ENCODE results near the gene CCNI. TPM values are rescaled to one million over a fixed set of nuclear protein-coding genes. Genes with fewer than 3 reads are reported as not detected.
"Not testable (repeated sequence)": the region's sequence is repeated elsewhere in the genome, so short reads cannot be mapped to it uniquely, and the experiment has no call there.

The CCNI gene
- total and polyA plus RNA-seq, 3 donors from 2014 or later = 259 to 288 (median 261) TPM

DNA sequence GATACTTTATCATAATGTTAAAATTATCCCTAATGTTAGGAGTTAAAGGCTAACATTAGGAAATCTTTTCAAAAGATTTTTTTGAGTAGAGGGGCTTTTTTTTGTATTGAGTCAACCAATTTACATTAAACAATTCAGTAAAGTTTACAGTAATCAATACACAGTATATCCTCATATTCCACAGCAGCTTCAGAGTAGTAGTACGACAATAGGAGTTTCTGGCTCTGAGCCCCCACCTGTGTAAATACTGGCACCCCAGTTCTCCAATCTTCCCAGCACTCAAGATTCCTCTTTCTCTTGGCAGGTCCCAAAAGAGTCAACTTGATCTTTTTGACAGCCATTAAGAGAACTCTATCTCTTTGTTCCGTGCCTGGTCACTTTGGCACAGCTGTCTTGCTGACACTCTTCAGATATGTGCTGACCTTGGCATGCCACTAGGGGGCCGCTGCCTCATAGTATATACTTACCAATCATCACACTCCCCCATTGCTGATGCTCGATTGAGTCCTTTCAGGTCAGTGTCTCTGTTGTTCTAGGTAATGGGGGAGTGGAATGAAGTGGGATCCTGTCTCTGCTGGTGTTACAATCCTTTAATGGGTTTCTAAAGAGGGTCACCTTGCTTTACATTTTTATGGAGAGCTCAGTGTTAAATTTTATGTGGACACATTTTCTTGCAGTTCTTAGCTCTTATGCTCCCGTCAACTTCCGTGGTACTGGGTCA, 19.5 kb upstream of the CCNI start:
- Histone ChIP-seq H3K4me1 (no peaks in the 10 kb centered on the region), H3K27ac (no peak overlapping the region), H3K27me3 (no peaks in the 10 kb centered on the region), H3K9me3 (no peaks in the 10 kb centered on the region), H3K4me3 (no peak overlapping the region), H3K36me3 (ENCODE audit: low read depth, missing control alignments) (no peaks in the 10 kb centered on the region)
- intact Hi-C loops (cut with DNase I; ENCODE audit: low total_unique reads) = no loop called here
- DNase-seq = peak; percentile 86
- 53 to 54% methylated on average over 6 of the region's 6 CpGs for WGBS, 2 donors
- TF ChIP-seq, protein P1, sequence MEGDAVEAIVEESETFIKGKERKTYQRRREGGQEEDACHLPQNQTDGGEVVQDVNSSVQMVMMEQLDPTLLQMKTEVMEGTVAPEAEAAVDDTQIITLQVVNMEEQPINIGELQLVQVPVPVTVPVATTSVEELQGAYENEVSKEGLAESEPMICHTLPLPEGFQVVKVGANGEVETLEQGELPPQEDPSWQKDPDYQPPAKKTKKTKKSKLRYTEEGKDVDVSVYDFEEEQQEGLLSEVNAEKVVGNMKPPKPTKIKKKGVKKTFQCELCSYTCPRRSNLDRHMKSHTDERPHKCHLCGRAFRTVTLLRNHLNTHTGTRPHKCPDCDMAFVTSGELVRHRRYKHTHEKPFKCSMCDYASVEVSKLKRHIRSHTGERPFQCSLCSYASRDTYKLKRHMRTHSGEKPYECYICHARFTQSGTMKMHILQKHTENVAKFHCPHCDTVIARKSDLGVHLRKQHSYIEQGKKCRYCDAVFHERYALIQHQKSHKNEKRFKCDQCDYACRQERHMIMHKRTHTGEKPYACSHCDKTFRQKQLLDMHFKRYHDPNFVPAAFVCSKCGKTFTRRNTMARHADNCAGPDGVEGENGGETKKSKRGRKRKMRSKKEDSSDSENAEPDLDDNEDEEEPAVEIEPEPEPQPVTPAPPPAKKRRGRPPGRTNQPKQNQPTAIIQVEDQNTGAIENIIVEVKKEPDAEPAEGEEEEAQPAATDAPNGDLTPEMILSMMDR (IDR thresholded peaks at IDR 0.05) = peak; percentile 59 to 83 (median 63)
- no peak for TF ChIP-seq POLR2A (IDR thresholded peaks at IDR 0.05)

GRCh38 chr4:77094496-77094895, 18.7 kb upstream of the CCNI start:
- intact Hi-C loops (cut with DNase I; ENCODE audit: low total_unique reads) = no loop called here
- TF ChIP-seq, protein P1 (IDR thresholded peaks at IDR 0.05) = no peak
- TF ChIP-seq POLR2A (IDR thresholded peaks at IDR 0.05) = no peak
- no peak for DNase-seq
- H3K4me3 ChIP-seq = no peak overlapping the region
- no peaks in the 10 kb centered on the region for H3K27me3 ChIP-seq
- no peaks in the 10 kb centered on the region for H3K4me1 ChIP-seq
- no peaks in the 10 kb centered on the region for H3K9me3 ChIP-seq
- H3K27ac ChIP-seq = no peak overlapping the region
- H3K36me3 ChIP-seq (ENCODE audit: low read depth, missing control alignments) = no peaks in the 10 kb centered on the region
- WGBS, 2 donors = 78 to 86% methylated on average over 3 of the region's 3 CpGs

DNA sequence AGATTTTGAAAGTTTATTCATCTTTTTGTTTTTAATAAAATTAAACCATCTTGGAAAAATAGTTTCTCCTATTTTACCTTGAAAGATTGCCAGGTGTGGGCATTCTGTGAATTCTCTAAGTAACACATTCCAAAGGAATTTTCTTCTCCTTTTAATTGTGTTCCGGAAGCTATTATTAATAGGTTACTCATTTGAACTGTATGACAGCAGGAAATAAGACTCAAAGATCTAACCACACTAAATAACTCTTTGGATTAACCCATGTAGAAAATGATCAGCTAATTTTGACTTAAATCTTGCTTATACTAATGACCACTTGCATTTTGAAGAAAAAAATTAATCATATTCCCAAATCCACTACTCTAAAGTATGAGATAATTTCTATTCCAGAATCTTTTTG, 17.6 kb upstream of the CCNI start:
- no peak overlapping the region for H3K27ac ChIP-seq
- H3K27me3 ChIP-seq = no peaks in the 10 kb centered on the region
- no peak overlapping the region for H3K4me3 ChIP-seq
- DNase-seq = no peak
- H3K36me3 ChIP-seq (ENCODE audit: low read depth, missing control alignments) = no peaks in the 10 kb centered on the region
- intact Hi-C loops (cut with DNase I; ENCODE audit: low total_unique reads) = no loop called here
- no peak for TF ChIP-seq POLR2A (IDR thresholded peaks at IDR 0.05)
- TF ChIP-seq, protein P1 (IDR thresholded peaks at IDR 0.05) = no peak
- 72 to 81% methylated on average over 1 of the region's 1 CpG for WGBS, 2 donors
- H3K4me1 ChIP-seq = no peaks in the 10 kb centered on the region
- H3K9me3 ChIP-seq = no peaks in the 10 kb centered on the region

DNA sequence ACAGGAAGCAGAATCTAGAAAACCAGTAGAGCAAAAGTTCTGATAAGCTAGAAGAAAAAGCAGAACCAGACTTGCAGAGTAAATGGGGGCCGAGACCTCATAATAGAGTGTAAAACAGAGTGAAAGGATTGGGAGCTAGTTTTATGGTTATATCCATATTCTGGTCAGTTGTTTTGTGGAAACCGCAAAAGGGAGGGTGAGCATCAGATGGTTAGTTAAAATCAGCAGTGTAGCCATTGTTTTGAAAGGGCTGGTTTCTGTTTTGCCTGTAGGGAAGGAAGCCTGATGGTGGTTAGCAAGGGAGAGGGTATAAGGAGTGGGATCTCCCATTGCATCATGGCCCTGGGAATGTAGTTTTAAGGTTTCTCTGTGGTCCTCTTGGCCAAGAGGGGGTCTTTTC, 17.2 kb upstream of the CCNI start:
- Histone ChIP-seq H3K36me3 (ENCODE audit: low read depth, missing control alignments) (no peaks in the 10 kb centered on the region), H3K27ac (no peak overlapping the region), H3K27me3 (no peaks in the 10 kb centered on the region), H3K4me1 (no peaks in the 10 kb centered on the region), H3K9me3 (no peaks in the 10 kb centered on the region), H3K4me3 (no peak overlapping the region)
- intact Hi-C loops (cut with DNase I; ENCODE audit: low total_unique reads) = no loop called here
- DNase-seq = no peak
- TF ChIP-seq POLR2A (IDR thresholded peaks at IDR 0.05) = no peak
- TF ChIP-seq, protein P1 (IDR thresholded peaks at IDR 0.05) = no peak
- whole genome bisulfite sequencing, 2 donors = 87 to 93% methylated on average over 2 of the region's 2 CpGs

GRCh38 chr4:77089866-77090265, 14.1 kb upstream of the CCNI start:
- intact Hi-C loops (cut with DNase I; ENCODE audit: low total_unique reads) = no loop called here
- H3K27me3 ChIP-seq = no peaks in the 10 kb centered on the region
- peak; percentile 70 for DNase-seq
- no peak for TF ChIP-seq POLR2A (IDR thresholded peaks at IDR 0.05)
- TF ChIP-seq, protein P1 (IDR thresholded peaks at IDR 0.05) = no peak
- H3K27ac ChIP-seq = no peak overlapping the region
- H3K4me3 ChIP-seq = no peak overlapping the region
- no peaks in the 10 kb centered on the region for H3K36me3 ChIP-seq (ENCODE audit: low read depth, missing control alignments)
- H3K4me1 ChIP-seq = no peaks in the 10 kb centered on the region
- no peaks in the 10 kb centered on the region for H3K9me3 ChIP-seq

DNA sequence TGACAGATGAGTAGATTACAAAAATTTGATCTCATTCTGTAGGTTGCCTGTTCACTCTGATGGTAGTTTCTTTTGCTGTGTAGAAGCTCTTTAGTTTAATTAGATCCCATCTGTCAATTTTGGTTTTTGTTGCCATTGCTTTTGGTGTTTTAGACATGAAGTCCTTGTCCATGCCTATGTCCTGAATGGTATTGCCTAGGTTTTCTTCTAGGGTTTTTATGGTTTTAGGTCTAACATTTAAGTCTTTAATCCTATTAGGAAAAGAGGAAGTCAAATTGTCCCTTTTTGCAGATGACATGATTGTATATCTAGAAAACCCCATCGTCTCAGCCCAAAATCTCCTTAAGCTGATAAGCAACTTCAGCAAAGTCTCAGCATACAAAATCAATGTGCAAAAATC, 11.2 kb upstream of the CCNI start:
- H3K9me3 ChIP-seq; DNase-seq; H3K36me3 ChIP-seq (ENCODE audit: low read depth, missing control alignments); H3K4me1 ChIP-seq; H3K4me3 ChIP-seq; H3K27me3 ChIP-seq; H3K27ac ChIP-seq; intact Hi-C loops (cut with DNase I; ENCODE audit: low total_unique reads): not testable (repeated sequence)
- WGBS, 2 donors = 92 to 94% methylated on average over 1 of the region's 1 CpG

All from testis (tissue), 3 donors.